Measurements from ENCODE around the gene CTAG1B.
"Not testable (repeated sequence)": the region's sequence is repeated elsewhere in the genome, so short reads cannot be mapped to it uniquely, and the experiment has no call there.

Gene CTAG1B

GRCh38 chrX:154620767-154621414 lies 1.8 kb upstream of the CTAG1B start:
- not testable (repeated sequence) for DNase-seq (ENCODE audit: low read depth)

GRCh38 chrX:154613586-154613985 lies 5.5 kb downstream of the CTAG1B start:
- not testable (repeated sequence) for DNase-seq (ENCODE audit: low read depth)

GRCh38 chrX:154611146-154611545 lies 7.9 kb downstream of the CTAG1B start:
- DNase-seq (ENCODE audit: low read depth): not testable (repeated sequence)

GRCh38 chrX:154608823-154609222 lies 10.3 kb downstream of the CTAG1B start:
- DNase-seq (ENCODE audit: low read depth): not testable (repeated sequence)

GRCh38 chrX:154607976-154608375 lies 11.1 kb downstream of the CTAG1B start:
- not testable (repeated sequence) for DNase-seq (ENCODE audit: low read depth)

- DNase-seq (ENCODE audit: low read depth): no peak
Measured at GRCh38 chrX:154607370-154607769, 11.7 kb downstream of the CTAG1B start.

- DNase-seq (ENCODE audit: low read depth): no peak
Measured at GRCh38 chrX:154605566-154605965, 13.5 kb downstream of the CTAG1B start.

- DNase-seq (ENCODE audit: low read depth): peak; percentile 67
Measured at GRCh38 chrX:154603438-154604430, 15.3 kb downstream of the CTAG1B start.

- no peak for DNase-seq (ENCODE audit: low read depth)
Measured at GRCh38 chrX:154602766-154603437, 16.2 kb downstream of the CTAG1B start.

GRCh38 chrX:154602226-154602625 lies 16.9 kb downstream of the CTAG1B start:
- DNase-seq (ENCODE audit: low read depth): no peak

- DNase-seq (ENCODE audit: low read depth): peak; percentile 57
Measured at GRCh38 chrX:154600759-154601374, 18.2 kb downstream of the CTAG1B start.

- DNase-seq (ENCODE audit: low read depth): no peak
Measured at GRCh38 chrX:154599531-154599930, 19.6 kb downstream of the CTAG1B start.

GRCh38 chrX:154598656-154599055 lies 20.4 kb downstream of the CTAG1B start:
- DNase-seq (ENCODE audit: low read depth): no peak

- DNase-seq (ENCODE audit: low read depth): no peak
Measured at GRCh38 chrX:154597221-154597620, 21.9 kb downstream of the CTAG1B start.

- DNase-seq (ENCODE audit: low read depth): peak; percentile 78
Measured at GRCh38 chrX:154596290-154596929, 22.7 kb downstream of the CTAG1B start.

GRCh38 chrX:154595559-154596249 lies 23.4 kb downstream of the CTAG1B start:
- peak; percentile 19 for DNase-seq (ENCODE audit: low read depth)

GRCh38 chrX:154594491-154594890 lies 24.6 kb downstream of the CTAG1B start:
- DNase-seq (ENCODE audit: low read depth): no peak

GRCh38 chrX:154593201-154593600 lies 25.9 kb downstream of the CTAG1B start:
- DNase-seq (ENCODE audit: low read depth): no peak

GRCh38 chrX:154592505-154592904 lies 26.6 kb downstream of the CTAG1B start:
- DNase-seq (ENCODE audit: low read depth): no peak

- not testable (repeated sequence) for DNase-seq (ENCODE audit: low read depth)
Measured at GRCh38 chrX:154590415-154590814, 28.7 kb downstream of the CTAG1B start.

Measured in amniotic epithelial cell (primary cell).